HG03565 (cell line): ENCODE data around the gene ITGB1.
"Not testable (repeated sequence)": the region's sequence is repeated elsewhere in the genome, so short reads cannot be mapped to it uniquely, and the experiment has no call there.

Experiments used
- ATAC-seq: cut with Tn5 transposase; IDR thresholded peaks from one replicate; pipeline ENCODE4 v1.9.1; 2021; ENCODE audit warnings: mild to moderate bottlenecking, moderate library complexity; ENCODE audit not compliant: unreplicated experiment

The ITGB1 gene

GRCh38 chr10:32940321-32941301 lies 17.4 kb downstream of the ITGB1 start:
- no peak for ATAC-seq

- ATAC-seq, result no peak
Measured at GRCh38 chr10:32939296-32940111, 18.5 kb downstream of the ITGB1 start.

DNA sequence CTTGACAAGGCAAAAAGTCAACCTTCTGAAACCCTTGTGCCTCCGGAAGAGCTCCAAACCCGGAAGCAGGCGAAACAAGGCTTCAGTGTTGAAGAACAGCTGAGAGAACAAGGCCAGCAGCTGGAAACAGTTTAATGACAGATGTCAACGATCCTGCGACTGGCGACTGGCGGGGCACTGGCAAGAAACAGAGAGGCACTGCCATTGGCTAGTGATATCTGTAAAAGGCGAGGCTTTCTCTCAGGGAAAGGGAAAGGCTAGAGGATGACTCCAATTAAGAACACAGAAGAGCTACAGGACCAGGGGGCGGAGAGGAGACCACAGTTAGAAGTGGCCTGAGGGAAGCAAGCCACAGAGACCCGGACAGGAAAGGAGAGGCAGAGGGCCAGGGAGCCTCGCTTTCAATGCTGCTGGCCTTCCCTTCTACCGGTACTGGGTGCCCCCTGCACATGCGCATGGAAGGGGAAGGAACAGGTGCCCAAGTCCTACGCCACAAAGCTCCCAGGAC lies 19.4 kb downstream of the ITGB1 start:
- no peak for ATAC-seq

DNA sequence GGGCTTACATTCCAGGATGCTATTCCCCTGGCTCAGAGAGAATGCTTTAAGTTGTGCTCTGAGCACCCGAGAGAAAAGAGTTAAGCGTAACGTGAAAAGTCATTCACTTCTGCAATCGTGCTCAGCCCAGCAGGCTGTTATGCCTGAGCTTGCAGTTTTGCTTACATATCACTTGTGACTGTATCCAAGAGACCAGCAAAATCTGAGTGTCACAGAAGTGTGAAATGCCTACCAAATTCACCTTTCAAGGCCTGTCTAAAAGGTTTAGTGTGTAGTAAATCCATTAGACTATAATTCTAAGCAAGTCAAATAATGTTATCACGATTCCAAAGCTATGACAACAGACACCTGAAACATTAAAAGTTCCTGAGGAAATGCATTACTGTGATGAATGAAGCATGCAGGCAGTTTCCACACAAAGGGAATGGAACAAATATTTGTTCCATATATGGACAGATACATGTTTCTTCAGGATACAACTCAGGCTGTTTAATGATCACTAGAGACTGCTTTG lies 20.1 kb downstream of the ITGB1 start:
- no peak for ATAC-seq

- no peak for ATAC-seq
Measured at GRCh38 chr10:32932225-32932729, 25.8 kb downstream of the ITGB1 start.

GRCh38 chr10:32931593-32931992 lies 26.4 kb downstream of the ITGB1 start:
- ATAC-seq, result no peak

DNA sequence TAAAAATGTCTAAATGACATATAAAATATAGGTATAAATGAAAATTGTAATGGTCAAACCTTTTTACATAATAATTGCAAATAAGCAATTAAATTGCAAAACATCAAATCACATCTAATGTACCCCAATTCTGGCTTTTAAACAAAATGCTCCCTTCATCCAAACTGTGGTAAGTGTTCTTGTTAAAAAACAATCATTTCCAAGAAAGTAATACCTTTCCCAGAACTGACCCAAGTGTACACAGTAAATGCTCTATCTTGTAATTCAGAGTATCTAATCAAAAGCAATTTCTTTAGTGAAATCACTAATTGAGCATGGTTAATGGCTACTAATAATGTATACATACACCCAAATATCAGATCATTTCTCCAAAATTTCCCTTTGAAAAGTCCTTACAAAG lies 28.0 kb downstream of the ITGB1 start:
- no peak for ATAC-seq

DNA sequence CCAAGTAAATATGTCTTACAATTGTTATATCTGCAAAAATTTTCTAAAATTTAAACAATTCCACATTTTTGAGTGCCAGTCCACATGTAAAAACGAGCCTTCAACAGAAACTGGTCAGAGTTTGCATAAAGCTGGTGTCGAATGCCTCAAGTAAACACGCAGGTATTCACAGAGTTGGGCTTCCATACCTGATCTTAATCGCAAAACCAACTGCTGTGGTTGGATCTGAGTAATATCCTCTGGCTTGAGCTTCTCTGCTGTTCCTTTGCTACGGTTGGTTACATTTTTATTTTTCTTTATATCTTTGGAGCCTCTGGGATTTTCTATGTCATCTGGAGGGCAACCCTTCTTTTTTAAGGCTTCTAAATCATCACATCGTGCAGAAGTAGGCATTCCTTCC lies 28.4 kb downstream of the ITGB1 start:
- no peak for ATAC-seq

- no peak for ATAC-seq
Measured at GRCh38 chr10:32927750-32928149, 30.3 kb downstream of the ITGB1 start.

DNA sequence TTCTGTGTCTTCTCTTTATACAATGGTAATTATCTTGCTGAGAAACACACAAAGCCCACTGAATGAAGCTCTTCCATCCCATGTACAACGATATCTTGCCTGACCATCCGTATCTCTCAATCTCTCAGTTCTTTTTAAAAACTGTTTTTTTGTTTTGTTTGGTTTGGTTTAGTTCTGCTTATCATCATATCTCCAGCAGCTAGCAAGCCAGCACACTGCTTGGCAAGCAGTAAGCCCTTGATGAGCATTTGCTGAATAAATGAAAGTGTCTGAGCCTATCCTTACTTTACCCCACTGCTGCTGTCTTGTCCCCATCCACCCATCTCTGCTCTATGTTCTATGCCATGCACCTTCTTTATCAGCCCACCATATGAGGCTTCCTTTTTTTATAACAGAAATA lies 34.2 kb downstream of the ITGB1 start:
- no peak for ATAC-seq

- ATAC-seq, result no peak
Measured at GRCh38 chr10:32923134-32923533, 34.9 kb downstream of the ITGB1 start.

DNA sequence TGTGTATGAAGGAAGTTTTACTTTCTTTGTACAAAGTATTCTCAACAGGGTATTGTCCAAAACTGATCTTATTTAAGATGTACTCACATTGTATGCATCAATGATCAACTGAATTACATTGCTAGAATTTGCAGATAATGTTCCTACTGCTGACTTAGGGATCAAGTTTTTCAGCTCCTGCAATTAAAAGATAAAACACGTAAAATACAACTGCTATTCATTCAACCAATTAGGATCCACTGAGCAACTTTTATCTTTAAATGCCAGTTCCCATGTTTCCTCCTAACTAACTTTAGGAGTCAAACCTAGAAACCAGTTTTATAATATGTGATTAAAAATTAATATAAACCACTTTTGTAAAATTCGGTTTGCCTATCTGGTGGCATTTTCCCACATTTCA lies 35.9 kb downstream of the ITGB1 start:
- no peak for ATAC-seq

GRCh38 chr10:32917817-32918216 lies 40.2 kb downstream of the ITGB1 start:
- not testable (repeated sequence) for ATAC-seq

- no peak for ATAC-seq
Measured at GRCh38 chr10:32911285-32912016, 46.6 kb downstream of the ITGB1 start.

DNA sequence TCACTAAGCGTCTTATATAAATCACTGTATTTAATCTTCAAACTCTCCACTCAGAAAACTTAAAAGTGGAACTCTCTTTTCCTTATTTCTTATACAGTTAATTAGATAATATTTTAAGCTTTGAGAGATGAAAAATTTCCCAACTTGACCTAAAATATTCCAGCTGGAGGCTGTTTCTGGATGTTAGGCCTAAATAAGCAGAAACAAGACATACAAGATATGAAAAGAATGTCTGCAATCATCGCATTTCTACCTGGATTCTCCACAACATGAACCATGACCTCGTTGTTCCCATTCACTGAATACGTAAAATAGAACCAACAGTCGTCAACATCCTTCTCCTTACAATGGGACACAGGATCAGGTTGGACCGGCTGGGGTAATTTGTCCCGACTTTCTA lies 48.1 kb downstream of the ITGB1 start:
- not testable (repeated sequence) for ATAC-seq

GRCh38 chr10:32909456-32909855 lies 48.6 kb downstream of the ITGB1 start:
- no peak for ATAC-seq

DNA sequence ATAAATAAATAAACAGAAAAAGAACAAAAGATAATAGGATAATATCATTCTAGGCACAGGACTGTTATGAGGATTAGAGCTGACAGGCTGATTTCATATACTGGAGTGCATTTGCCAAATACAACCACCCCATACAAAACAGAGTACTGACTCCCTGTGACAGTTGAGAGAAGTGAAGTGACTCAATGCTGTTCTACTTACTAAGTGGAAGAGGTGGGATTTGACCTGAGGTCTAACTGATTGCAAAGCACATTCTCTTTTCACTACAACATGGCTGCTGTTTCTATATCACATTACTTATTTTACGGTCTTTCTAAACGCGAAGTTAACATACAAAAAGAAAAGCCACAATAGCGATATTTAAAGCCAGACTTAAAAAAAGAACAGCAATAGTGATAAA lies 51.4 kb downstream of the ITGB1 start:
- ATAC-seq, result peak; percentile 61

DNA sequence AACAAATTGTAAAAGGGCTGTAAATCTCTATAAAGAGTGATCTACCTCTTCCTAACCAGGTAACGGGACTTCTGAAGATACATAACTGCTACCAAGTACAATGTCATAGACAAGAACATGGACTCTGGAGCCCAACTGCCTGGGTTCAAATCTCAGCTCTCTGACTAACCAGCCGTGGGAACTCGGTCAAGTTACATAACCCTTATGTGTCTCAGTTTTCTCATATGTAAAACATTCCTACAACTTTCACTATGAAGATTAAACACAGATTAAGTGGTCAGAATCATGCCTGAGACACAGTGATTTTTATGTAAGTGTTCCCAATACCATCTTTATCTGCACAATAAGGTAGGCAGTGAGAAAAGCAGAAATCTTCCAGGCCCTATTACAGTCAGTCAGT lies 52.6 kb downstream of the ITGB1 start:
- ATAC-seq, result no peak

- no peak for ATAC-seq
Measured at GRCh38 chr10:32901815-32902214, 56.2 kb downstream of the ITGB1 start.

- not testable (repeated sequence) for ATAC-seq
Measured at GRCh38 chr10:32895200-32895968, 62.6 kb downstream of the ITGB1 start.
